Measurements from ENCODE around the gene IL1RL2. TPM values are rescaled to one million over a fixed set of nuclear protein-coding genes. Genes with fewer than 3 reads are reported as not detected.

Gene IL1RL2
- total RNA-seq, 1 donor from 2014 or later, result not detected

DNA sequence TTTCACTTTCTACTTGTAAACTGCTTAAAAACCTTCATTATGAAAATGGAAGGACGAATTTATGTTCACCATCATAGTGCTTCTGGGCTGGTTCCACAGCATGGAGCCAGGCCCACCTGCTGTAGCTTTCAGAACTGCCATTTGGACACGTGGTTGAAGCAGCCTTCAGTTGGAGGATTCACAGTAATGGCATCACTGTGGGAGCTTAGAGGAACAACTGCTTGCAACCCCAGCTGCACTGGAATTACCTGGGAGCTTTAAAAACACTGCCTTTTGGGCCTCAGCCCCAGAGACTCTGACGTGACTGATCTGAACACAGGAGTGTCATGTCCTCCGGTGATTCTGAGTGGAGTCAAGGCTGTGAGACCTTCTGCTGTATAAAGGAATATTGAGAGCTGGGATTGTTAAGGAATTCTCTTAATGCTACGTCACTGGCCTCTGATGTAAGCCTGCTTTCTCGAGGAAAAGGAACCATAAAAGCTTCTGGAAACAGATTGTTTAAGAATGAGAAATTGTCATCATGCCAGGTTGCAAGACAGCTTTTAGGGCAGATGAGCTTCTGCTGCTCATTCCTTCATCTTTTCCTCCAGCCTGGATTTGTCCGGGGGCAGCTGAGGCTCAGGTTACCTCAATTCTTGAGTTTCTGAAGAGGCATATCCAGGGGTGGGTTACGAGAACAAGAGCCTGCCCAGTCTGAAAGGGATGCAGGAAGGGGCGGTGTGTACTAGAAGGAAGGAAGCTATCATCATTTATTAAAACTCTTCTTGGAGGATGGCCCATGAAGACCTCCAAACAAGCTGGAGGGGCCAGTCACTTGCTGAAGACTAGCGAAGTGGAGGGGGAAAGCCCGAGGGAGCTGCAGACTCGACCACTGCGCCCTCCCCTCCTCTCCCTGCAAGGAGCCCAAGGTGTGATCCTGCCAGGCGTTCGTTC is 45.5 kb upstream of the IL1RL2 start:
- peak overlapping the region; percentile 75 for H3K4me3 Mint-ChIP-seq (ENCODE audit: low read depth)

GRCh38 chr2:102141970-102142828 is 44.6 kb upstream of the IL1RL2 start, which contains the start of gene IL1R1:
Gene IL1R1, plus strand, starts transcription at chr2:102142746. Its CDS starts 14,979 bp downstream, at chr2:102157725.
- peak within 1 kb of the TSS; percentile 35 for H3K27ac Mint-ChIP-seq
- no peaks in the 10 kb centered on the region for H3K4me1 Mint-ChIP-seq (ENCODE audit: low read depth)
- H3K36me3 Mint-ChIP-seq (ENCODE audit: insufficient read depth), result no peaks in the 10 kb centered on the region
- H3K9me3 Mint-ChIP-seq (ENCODE audit: low read depth), result no peaks in the 10 kb centered on the region
- peak within 1 kb of the TSS; percentile 75 for H3K4me3 Mint-ChIP-seq (ENCODE audit: low read depth)
- DNase-seq (ENCODE audit: low spot score, unreplicated experiment), result peak; percentile 43
- TF ChIP-seq, protein P1, sequence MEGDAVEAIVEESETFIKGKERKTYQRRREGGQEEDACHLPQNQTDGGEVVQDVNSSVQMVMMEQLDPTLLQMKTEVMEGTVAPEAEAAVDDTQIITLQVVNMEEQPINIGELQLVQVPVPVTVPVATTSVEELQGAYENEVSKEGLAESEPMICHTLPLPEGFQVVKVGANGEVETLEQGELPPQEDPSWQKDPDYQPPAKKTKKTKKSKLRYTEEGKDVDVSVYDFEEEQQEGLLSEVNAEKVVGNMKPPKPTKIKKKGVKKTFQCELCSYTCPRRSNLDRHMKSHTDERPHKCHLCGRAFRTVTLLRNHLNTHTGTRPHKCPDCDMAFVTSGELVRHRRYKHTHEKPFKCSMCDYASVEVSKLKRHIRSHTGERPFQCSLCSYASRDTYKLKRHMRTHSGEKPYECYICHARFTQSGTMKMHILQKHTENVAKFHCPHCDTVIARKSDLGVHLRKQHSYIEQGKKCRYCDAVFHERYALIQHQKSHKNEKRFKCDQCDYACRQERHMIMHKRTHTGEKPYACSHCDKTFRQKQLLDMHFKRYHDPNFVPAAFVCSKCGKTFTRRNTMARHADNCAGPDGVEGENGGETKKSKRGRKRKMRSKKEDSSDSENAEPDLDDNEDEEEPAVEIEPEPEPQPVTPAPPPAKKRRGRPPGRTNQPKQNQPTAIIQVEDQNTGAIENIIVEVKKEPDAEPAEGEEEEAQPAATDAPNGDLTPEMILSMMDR (IDR thresholded peaks at IDR 0.05; ENCODE audit: unreplicated experiment), result no peak
- peaks cover 50% of the 10 kb centered on the region for H3K27me3 Mint-ChIP-seq

More for the DNA sequence above, 45.5 kb upstream of the IL1RL2 start:
- Mint-ChIP-seq H3K36me3 (ENCODE audit: insufficient read depth) (no peaks in the 10 kb centered on the region), H3K4me1 (ENCODE audit: low read depth) (no peaks in the 10 kb centered on the region), H3K27me3 (peaks cover 54% of the 10 kb centered on the region), H3K27ac (no peak overlapping the region), H3K9me3 (ENCODE audit: low read depth) (no peaks in the 10 kb centered on the region)
- TF ChIP-seq, protein P1 (IDR thresholded peaks at IDR 0.05; ENCODE audit: unreplicated experiment), result no peak
- no peak for DNase-seq (ENCODE audit: low spot score, unreplicated experiment)

GRCh38 chr2:102142829-102143449 is 43.9 kb upstream of the IL1RL2 start:
- Mint-ChIP-seq H3K4me1 (ENCODE audit: low read depth) (no peaks in the 10 kb centered on the region), H3K9me3 (ENCODE audit: low read depth) (no peaks in the 10 kb centered on the region), H3K27ac (peak overlapping the region; percentile 35), H3K27me3 (peaks cover 50% of the 10 kb centered on the region), H3K36me3 (ENCODE audit: insufficient read depth) (no peaks in the 10 kb centered on the region), H3K4me3 (ENCODE audit: low read depth) (peak overlapping the region; percentile 67)
- DNase-seq (ENCODE audit: low spot score, unreplicated experiment), result no peak
- TF ChIP-seq, protein P1 (IDR thresholded peaks at IDR 0.05; ENCODE audit: unreplicated experiment), result no peak

DNA sequence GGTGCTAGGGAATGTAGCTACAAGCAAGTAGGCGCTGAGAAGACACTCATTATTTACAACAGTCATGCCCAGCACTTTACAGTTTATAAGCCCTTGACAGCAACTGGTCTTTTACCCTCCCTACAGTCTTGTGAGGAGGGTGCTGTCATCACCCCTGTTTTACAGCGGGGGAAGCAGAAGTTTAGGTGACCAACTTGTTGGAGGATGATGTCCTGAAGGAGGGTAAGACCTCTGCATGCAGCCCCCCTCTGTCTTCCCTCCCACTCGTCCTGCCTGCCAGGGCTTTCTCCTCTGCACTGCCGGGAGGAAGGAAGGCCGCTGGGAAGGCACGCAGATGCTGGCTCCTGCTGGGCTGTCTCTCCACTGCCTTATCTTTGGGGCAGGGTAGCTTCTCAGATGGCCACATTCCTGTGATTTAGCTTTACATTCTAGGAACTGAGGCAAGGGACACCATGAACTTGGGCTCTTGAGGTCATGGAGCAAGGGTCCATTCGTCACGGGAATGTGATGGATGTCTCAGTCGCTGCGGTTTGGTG is 43.3 kb upstream of the IL1RL2 start:
- no peak for DNase-seq (ENCODE audit: low spot score, unreplicated experiment)
- TF ChIP-seq, protein P1 (IDR thresholded peaks at IDR 0.05; ENCODE audit: unreplicated experiment), result no peak
- H3K4me3 Mint-ChIP-seq (ENCODE audit: low read depth), result peak overlapping the region; percentile 67
- no peaks in the 10 kb centered on the region for H3K36me3 Mint-ChIP-seq (ENCODE audit: insufficient read depth)
- H3K4me1 Mint-ChIP-seq (ENCODE audit: low read depth), result no peaks in the 10 kb centered on the region
- no peak overlapping the region for H3K27ac Mint-ChIP-seq
- peaks cover 47% of the 10 kb centered on the region for H3K27me3 Mint-ChIP-seq
- peaks cover under 1% of the 10 kb centered on the region for H3K9me3 Mint-ChIP-seq (ENCODE audit: low read depth)

Measured in progenitor cell of endocrine pancreas (in vitro differentiated cells).